Keratinocyte (primary cell): Measurements from ENCODE around the gene EVC. TPM values are rescaled to one million over a fixed set of nuclear protein-coding genes. Genes with fewer than 3 reads are reported as not detected.

Source experiments
- DNase-seq: peaks from one replicate; pipeline ENCODE4 v3.0.0-alpha.2; 2011; ENCODE audit warnings: low read depth, missing footprints, low spot score
- FAIRE-seq: peaks from 2 replicates; lab custom pipeline; 2011; peaks lifted over from hg19 to GRCh38; lab: Jason Lieb, UNC
- H2AFZ ChIP-seq: 2 replicates; pipeline ENCODE4 v1.6.0; 2012; ENCODE audit warnings: low read length, control low read depth, inconsistent platforms; ENCODE audit not compliant: control insufficient read depth
- H3K27ac ChIP-seq: 2 replicates; pipeline ENCODE4 v1.5.1; 2011; ENCODE audit warnings: low read length; ENCODE audit not compliant: control insufficient read depth, insufficient read depth
- H3K27me3 ChIP-seq: 3 replicates; pipeline ENCODE4 v1.6.0; 2011; ENCODE audit warnings: low read length; ENCODE audit not compliant: control insufficient read depth, insufficient read depth; ENCODE audit errors: extremely low read depth
- H3K36me3 ChIP-seq, 2 experiments: 2 replicates in 1 of 2; 3 replicates in 1 of 2; pipeline ENCODE4 v1.5.1; 2011; ENCODE audit warnings: low read length in 2 of 2, mild to moderate bottlenecking in 1 of 2; ENCODE audit not compliant: control insufficient read depth in 2 of 2, insufficient read depth in 2 of 2; ENCODE audit errors: extremely low read depth in 1 of 2
- H3K4me1 ChIP-seq: 3 replicates; pipeline ENCODE4 v1.5.1; 2011; ENCODE audit warnings: low read length; ENCODE audit not compliant: control insufficient read depth, insufficient read depth; ENCODE audit errors: extremely low read depth
- H3K4me2 ChIP-seq: 3 replicates; pipeline ENCODE4 v1.6.0; 2011; ENCODE audit warnings: low read depth, low read length; ENCODE audit not compliant: control insufficient read depth, insufficient read depth; ENCODE audit errors: extremely low read depth
- H3K4me3 ChIP-seq, 3 experiments: fragments of 200-600 bp in 1 of 3; sonication (generic) in 1 of 3; 2 replicates in 2 of 3; 3 replicates in 1 of 3; pipeline ENCODE4 v1.5.1; 2011 to 2016; ENCODE audit warnings: low read length in 3 of 3, mild to moderate bottlenecking in 3 of 3, control low read depth in 2 of 3, inconsistent platforms in 1 of 3, low read depth in 1 of 3, mixed read lengths in 1 of 3, mixed run types in 1 of 3, moderate library complexity in 1 of 3; ENCODE audit not compliant: control insufficient read depth in 2 of 3, insufficient read depth in 2 of 3; ENCODE audit errors: extremely low read depth in 1 of 3
- H3K79me2 ChIP-seq: 2 replicates; pipeline ENCODE4 v1.6.0; 2012; ENCODE audit warnings: low read length; ENCODE audit not compliant: control insufficient read depth, insufficient read depth
- H3K9ac ChIP-seq: 3 replicates; pipeline ENCODE4 v1.6.0; 2011; ENCODE audit warnings: low read length; ENCODE audit not compliant: control insufficient read depth, insufficient read depth; ENCODE audit errors: extremely low read depth
- H3K9me1 ChIP-seq: 3 replicates; pipeline ENCODE4 v1.6.0; 2011; ENCODE audit warnings: low read length; ENCODE audit not compliant: control insufficient read depth, insufficient read depth; ENCODE audit errors: extremely low read depth
- H3K9me3 ChIP-seq: 2 replicates; pipeline ENCODE4 v1.5.1; 2012; ENCODE audit warnings: low read depth, low read length; ENCODE audit not compliant: control insufficient read depth
- H4K20me1 ChIP-seq: 3 replicates; pipeline ENCODE4 v1.6.0; 2011; ENCODE audit warnings: low read length; ENCODE audit not compliant: control insufficient read depth, insufficient read depth; ENCODE audit errors: extremely low read depth
- EZH2 ChIP-seq: IDR thresholded peaks from one replicate; pipeline ENCODE4 v1.6.1; 2012; ENCODE audit warnings: inconsistent platforms, mild to moderate bottlenecking, low read length, moderate library complexity
- dilution Hi-C: fragments of 300-500 bp; cut with MboI; formaldehyde crosslinking; loops from one replicate; pipeline ENCODE4 v1.7.0; 2020; ENCODE audit warnings: low sequenced_read_pairs; ENCODE audit not compliant: extremely low pct_ligation_motif_present
- polyA plus RNA-seq, 5 experiments: library from polyadenylated mRNA; depleted of rRNA in 3 of 5; stranded (reverse) in 3 of 5; stranded (forward) in 1 of 5; unstranded in 1 of 5; fragments of >200 nt; gene quantifications; 1 replicate in 1 of 5; 2 replicates in 3 of 5; 3 replicates in 1 of 5; pipeline versions ENCODE4 v1.2.1 to v1.2.3, GENCODE V29; 2011 to 2012; ENCODE audit warnings: missing spikeins in 2 of 5, low read depth in 1 of 5, low replicate concordance in 1 of 5
- TF ChIP-seq, protein P1 (sequence below), 3 experiments: IDR thresholded peaks in 1 of 3; conservative IDR thresholded peaks in 1 of 3; optimal IDR thresholded peaks in 1 of 3; 2 replicates in 2 of 3; 3 replicates in 1 of 3; pipeline versions ENCODE3 to v1.5.1; 2011; ENCODE audit warnings: low read length in 3 of 3, mild to moderate bottlenecking in 3 of 3, moderate library complexity in 2 of 3, control low read depth in 1 of 3, inconsistent platforms in 1 of 3; ENCODE audit not compliant: insufficient read depth in 2 of 3; ENCODE audit errors: extremely low read depth in 1 of 3

EVC gene
- polyA plus RNA-seq, 1 donor (not counting 4 experiments of a cell fraction or from before 2014, with no cell fraction given): 7.3 TPM

GRCh38 chr4:5812506-5813229 lies 101.7 kb downstream of the EVC start:
- TF ChIP-seq, protein P1, sequence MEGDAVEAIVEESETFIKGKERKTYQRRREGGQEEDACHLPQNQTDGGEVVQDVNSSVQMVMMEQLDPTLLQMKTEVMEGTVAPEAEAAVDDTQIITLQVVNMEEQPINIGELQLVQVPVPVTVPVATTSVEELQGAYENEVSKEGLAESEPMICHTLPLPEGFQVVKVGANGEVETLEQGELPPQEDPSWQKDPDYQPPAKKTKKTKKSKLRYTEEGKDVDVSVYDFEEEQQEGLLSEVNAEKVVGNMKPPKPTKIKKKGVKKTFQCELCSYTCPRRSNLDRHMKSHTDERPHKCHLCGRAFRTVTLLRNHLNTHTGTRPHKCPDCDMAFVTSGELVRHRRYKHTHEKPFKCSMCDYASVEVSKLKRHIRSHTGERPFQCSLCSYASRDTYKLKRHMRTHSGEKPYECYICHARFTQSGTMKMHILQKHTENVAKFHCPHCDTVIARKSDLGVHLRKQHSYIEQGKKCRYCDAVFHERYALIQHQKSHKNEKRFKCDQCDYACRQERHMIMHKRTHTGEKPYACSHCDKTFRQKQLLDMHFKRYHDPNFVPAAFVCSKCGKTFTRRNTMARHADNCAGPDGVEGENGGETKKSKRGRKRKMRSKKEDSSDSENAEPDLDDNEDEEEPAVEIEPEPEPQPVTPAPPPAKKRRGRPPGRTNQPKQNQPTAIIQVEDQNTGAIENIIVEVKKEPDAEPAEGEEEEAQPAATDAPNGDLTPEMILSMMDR (optimal IDR thresholded peaks at IDR 0.05 in 1 of 3, IDR thresholded peaks at IDR 0.05 in 1 of 3, conservative IDR thresholded peaks at IDR 0.05 in 1 of 3; ENCODE audit: extremely low read depth in 1 of 3, insufficient read depth in 2 of 3, low read length in 3 of 3): peak in 2 of 3 experiments; percentile 64 to 70
- no peak for TF ChIP-seq EZH2
- no peak overlapping the region for H2AFZ ChIP-seq
- no peak overlapping the region for H3K27ac ChIP-seq
- H3K4me1 ChIP-seq: no peaks in the 10 kb centered on the region
- H3K4me2 ChIP-seq: no peak overlapping the region
- DNase-seq: peak; percentile 17
- peaks cover 46 to 51% of the 10 kb centered on the region in 2 experiments for H3K36me3 ChIP-seq
- H3K79me2 ChIP-seq: no peaks in the 10 kb centered on the region
- no peak for FAIRE-seq
- dilution Hi-C loops: no loop called here
- no peak overlapping the region for H3K4me3 ChIP-seq
- H3K9me3 ChIP-seq: no peaks in the 10 kb centered on the region
- peaks cover 3% of the 10 kb centered on the region for H4K20me1 ChIP-seq
- no peak overlapping the region for H3K9ac ChIP-seq
- no peaks in the 10 kb centered on the region for H3K9me1 ChIP-seq
- no peaks in the 10 kb centered on the region for H3K27me3 ChIP-seq

DNA sequence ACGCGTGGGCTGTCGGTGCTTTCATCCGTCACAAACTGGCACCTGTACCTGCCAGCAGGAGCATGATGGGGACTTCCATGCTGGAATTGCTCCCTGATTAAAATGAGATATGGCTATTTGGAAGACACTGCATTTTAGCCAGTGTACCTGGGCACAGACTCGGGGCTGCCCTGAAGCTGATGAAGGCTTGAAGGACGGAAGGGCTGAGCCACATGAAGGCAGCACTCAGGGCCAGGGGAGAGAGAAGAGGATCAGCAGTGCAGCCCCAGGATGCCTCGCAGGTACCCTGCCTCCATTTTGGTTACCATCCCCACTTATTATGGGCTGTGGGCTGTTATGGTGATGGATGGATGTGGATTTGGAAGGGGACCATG lies 102.9 kb downstream of the EVC start:
- Histone ChIP-seq H2AFZ (no peak overlapping the region), H3K36me3 (peaks cover 38 to 51% of the 10 kb centered on the region in 2 experiments), H3K4me2 (no peak overlapping the region), H3K4me3 (no peak overlapping the region), H3K9ac (no peak overlapping the region), H4K20me1 (peaks cover 3% of the 10 kb centered on the region), H3K4me1 (no peaks in the 10 kb centered on the region), H3K27me3 (no peaks in the 10 kb centered on the region), H3K9me3 (no peaks in the 10 kb centered on the region), H3K79me2 (no peaks in the 10 kb centered on the region), H3K9me1 (no peaks in the 10 kb centered on the region), H3K27ac (no peak overlapping the region)
- FAIRE-seq (no peak), DNase-seq (no peak)
- TF ChIP-seq, protein P1 (optimal IDR thresholded peaks at IDR 0.05 in 1 of 3, IDR thresholded peaks at IDR 0.05 in 1 of 3, conservative IDR thresholded peaks at IDR 0.05 in 1 of 3; ENCODE audit: extremely low read depth in 1 of 3, insufficient read depth in 2 of 3, low read length in 3 of 3): no peak
- TF ChIP-seq EZH2: no peak
- dilution Hi-C loops: no loop called here
